DMS114 treated with DMSO at 0.1 percent for 48 hours (cell line): ENCODE data around the gene TAF7L.

Experiments
- DNase-seq: peaks from one replicate; lab custom pipeline; 2025; ENCODE audit not compliant: unreplicated experiment; lab: John Stamatoyannopoulos, UW

Gene TAF7L

DNA sequence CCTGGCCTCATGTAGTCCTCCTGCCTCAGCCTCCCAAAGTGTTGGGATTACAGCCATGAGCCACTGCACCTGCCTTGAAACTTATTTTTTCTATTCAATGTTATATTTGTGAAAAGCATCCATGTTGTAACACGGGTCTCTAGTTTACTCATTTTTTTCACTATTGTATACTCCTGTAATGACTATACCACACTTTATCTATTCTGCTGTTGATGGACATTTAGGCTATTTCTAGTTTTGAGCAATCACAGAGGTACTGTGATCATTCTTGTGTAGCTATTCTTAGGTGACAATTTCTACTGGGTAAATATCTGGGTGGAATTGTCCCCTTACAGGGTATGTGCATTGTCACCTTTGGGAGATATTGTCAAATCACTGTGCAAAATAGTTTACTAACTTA, 67.9 kb downstream of the TAF7L start:
- DNase-seq, result no peak

DNA sequence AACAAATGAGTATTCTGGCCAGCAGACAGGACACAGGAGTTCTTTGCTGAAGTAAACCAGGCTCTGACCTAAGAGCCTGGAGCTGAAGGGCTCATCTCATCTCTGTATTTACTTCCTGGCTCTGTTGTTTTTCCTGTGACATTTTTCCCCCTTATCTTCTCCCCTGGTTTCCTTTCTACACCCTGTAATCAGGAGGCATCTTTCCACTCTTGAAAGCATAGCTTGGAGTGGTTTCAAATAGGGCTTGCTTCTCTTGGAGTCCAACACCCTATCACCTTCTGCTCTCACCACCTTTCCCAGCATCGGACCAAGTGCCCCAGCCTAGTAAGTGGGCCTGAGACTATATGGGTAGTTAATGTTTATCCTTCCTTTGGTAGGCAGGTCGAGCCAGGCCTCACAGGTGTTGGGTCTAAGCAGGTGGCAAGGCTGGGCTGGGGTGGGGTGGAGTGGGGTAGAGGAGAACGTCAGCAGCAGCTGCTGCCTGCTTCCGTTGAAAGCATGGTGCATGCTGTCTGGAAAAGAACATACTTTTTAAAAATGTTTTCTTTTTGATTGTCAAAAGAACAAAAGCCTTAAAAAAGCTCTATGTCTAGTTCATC, 70.4 kb downstream of the TAF7L start:
- DNase-seq, result no peak

DNA sequence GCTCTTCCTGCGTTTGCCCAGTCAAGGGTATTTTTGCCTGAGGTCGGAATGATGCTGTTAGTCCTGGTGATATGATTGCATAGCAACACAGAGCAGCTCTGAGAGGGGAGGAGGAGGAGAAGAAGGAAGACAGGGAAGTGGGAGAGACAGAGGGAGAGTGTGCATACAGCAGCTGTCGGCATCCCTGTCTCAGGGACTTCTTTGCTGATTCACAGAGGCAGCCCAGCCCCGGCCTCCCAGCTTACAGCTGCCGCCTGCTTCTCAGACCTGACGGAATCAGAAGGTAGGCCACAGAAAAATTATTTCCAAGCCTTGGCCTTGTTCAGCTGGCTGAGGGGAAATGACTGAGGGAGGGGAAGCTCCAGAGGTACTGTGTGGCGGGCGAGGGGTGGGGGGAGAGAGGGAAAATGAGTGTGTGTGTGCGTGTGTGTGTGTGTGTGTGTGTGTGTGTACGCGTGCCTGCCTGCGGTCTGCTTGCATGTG, 71.2 kb downstream of the TAF7L start:
- no peak for DNase-seq

DNA sequence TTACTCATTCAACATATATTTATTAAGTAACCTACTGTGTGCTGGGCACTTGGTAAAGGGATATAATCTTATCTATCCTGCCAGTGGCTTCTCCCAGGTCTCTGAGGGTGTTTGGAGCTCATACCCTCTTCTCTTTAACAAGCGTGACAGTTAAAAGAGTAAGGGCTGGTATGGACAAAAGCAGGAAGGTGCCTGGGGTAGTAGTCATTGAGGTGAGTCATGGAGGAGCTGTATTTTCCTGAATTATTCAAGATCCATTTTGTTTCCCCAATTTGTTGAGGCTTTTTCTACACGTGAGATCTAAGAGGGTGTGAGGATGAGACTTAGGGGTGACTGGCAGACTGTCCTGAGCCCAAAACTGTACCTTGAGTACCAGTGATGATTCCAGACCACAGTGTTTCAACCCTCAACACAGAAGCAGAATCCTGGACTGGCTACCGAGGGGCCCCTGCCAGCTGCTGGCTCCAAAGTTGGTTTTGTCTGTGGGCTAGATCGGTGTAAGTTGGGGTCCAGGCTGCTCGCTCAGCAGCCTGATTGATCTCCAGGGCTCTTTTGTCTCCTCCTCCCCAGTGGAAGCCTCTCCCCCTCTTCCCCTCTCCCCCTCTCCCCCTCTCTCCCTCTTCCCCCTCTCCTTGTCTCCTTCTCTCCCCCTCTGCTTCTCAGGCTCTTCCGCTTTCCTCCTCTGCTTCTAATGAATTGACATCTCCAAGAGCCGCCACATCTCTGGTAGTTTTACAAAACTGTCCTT, 71.8 kb downstream of the TAF7L start, which contains the start of gene DRP2:
DRP2 (plus strand) TSS at position 671 of the 748 bp plus-strand sequence. CDS start 11,862 bp downstream, outside the sequence.
- DNase-seq, result no peak
